Measurements from ENCODE around the gene CEP152.

DNA sequence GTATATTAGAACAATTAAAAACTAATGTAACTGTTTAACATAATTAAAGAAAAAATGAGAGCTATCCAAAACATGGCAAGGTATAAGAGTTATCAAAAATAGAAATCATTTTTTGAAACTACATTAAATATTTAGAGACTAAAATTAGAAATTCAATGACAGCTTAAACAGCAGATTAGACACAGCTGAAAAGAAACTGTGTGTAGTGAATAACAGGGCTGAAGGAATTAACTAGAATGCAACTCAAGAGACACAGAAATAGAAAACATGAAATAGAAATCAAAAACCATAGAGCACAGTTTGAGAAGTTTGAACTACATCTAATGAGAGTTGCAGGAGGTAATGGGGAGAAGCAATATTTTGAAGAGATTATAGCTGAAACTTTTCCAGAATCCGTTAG lies 105.5 kb downstream of the CEP152 start:
- TF ChIP-seq, protein P1, sequence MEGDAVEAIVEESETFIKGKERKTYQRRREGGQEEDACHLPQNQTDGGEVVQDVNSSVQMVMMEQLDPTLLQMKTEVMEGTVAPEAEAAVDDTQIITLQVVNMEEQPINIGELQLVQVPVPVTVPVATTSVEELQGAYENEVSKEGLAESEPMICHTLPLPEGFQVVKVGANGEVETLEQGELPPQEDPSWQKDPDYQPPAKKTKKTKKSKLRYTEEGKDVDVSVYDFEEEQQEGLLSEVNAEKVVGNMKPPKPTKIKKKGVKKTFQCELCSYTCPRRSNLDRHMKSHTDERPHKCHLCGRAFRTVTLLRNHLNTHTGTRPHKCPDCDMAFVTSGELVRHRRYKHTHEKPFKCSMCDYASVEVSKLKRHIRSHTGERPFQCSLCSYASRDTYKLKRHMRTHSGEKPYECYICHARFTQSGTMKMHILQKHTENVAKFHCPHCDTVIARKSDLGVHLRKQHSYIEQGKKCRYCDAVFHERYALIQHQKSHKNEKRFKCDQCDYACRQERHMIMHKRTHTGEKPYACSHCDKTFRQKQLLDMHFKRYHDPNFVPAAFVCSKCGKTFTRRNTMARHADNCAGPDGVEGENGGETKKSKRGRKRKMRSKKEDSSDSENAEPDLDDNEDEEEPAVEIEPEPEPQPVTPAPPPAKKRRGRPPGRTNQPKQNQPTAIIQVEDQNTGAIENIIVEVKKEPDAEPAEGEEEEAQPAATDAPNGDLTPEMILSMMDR (IDR thresholded peaks at IDR 0.05; ENCODE audit: low read length), result no peak
- TF ChIP-seq EZH2 (optimal IDR thresholded peaks at IDR 0.05; ENCODE audit: low read depth, low read length), result no peak

All from MM.1S (cell line).